Measurements from ENCODE around the gene CLDN20. TPM values are rescaled to one million over a fixed set of nuclear protein-coding genes. Genes with fewer than 3 reads are reported as not detected.

CLDN20 gene
- total and polyA plus RNA-seq, 2 of the 8 experiments (the other 6 are each of a cell fraction or from before 2014, with no cell fraction given), result not detected

DNA sequence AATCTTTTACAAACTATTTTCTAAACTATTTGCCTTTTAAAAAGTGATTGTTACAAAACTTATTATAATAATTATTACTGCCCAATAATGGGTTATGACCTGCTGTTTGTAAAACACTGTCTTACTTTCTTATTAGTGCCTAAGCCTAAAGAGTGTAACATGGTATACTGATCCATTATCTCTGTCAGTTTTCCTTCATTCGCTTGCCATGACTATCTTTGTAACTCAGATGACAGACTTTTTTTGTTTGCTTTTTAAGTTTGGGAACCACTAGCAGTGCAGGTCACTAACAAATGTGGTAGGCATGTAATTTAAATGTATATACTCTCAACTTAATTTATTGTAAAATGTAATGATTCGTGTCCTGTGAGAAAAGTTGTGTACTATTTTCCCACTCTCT, 60.4 kb downstream of the CLDN20 start:
- ChIA-PET CTCF (ENCODE audit: partially characterized antibody) (no interaction called here), POLR2A (ENCODE audit: partially characterized antibody) (interaction anchor here (0.9 kb wide), 1 partner anchor 11 kb away, joined by 3 read pairs; no protein-coding TSS in a partner anchor)
- Histone ChIP-seq H2AFZ (ENCODE audit: low read length) (no peak overlapping the region), H3K56ac (replicated peaks; ENCODE audit: insufficient read length, low read depth, low read length) (no peak overlapping the region), H3K4me3 (ENCODE audit: extremely low read depth in 1 of 4, insufficient read depth in 2 of 4, low read depth in 3 of 4, low read length in 4 of 4) (no peak overlapping the region), H3K9ac (replicated peaks in 1 of 4; ENCODE audit: extremely low read depth in 1 of 4, low read depth in 3 of 4, low read length in 3 of 4) (no peak overlapping the region), H4K5ac (ENCODE audit: insufficient read length, low read depth, low read length) (no peak overlapping the region), H3K27ac (ENCODE audit: low read depth, low read length) (no peak overlapping the region), H3K9me3 (ENCODE audit: insufficient read depth in 2 of 2, low read depth in 1 of 2, low read length in 1 of 2) (no peaks in the 10 kb centered on the region), H4K8ac (ENCODE audit: extremely low read depth, insufficient read depth, low read length) (no peak overlapping the region), H4K20me1 (replicated peaks in 1 of 2; ENCODE audit: control insufficient read depth in 1 of 2, insufficient read depth in 2 of 2, low read length in 2 of 2) (no peaks in the 10 kb centered on the region), H3K79me1 (ENCODE audit: low read depth, low read length) (no peaks in the 10 kb centered on the region), H3K23ac (ENCODE audit: insufficient read length) (no peak overlapping the region), H2BK20ac (ENCODE audit: low read length) (no peak overlapping the region), H2AK5ac (ENCODE audit: low read depth, low read length) (no peak overlapping the region), H3K27me3 (replicated peaks in 1 of 4; ENCODE audit: control insufficient read depth in 3 of 4, extremely low read depth in 1 of 4, insufficient read depth in 3 of 4, low read length in 3 of 4) (no peaks in the 10 kb centered on the region), H3K4ac (replicated peaks; ENCODE audit: insufficient read length, low read depth, low read length) (no peak overlapping the region), H2BK120ac (replicated peaks; ENCODE audit: low read depth, low read length) (no peak overlapping the region), H3K18ac (ENCODE audit: extremely low read depth, low read length) (no peak overlapping the region), H2BK5ac (ENCODE audit: low read depth, low read length) (no peak overlapping the region), H3K4me1 (replicated peaks in 1 of 4; ENCODE audit: control insufficient read depth in 3 of 4, insufficient read depth in 4 of 4, low read length in 3 of 4) (no peaks in the 10 kb centered on the region), H2BK12ac (ENCODE audit: low read depth, low read length) (no peak overlapping the region), H4K91ac (replicated peaks; ENCODE audit: insufficient read length, low read length) (no peak overlapping the region), H3K23me2 (ENCODE audit: low read depth, low read length) (no peaks in the 10 kb centered on the region), H2BK15ac (ENCODE audit: low read length) (no peak overlapping the region), H3K36me3 (ENCODE audit: control insufficient read depth in 2 of 4, insufficient read depth in 4 of 4, low read length in 3 of 4) (no peaks in the 10 kb centered on the region), H3K4me2 (ENCODE audit: insufficient read depth in 1 of 2, low read depth in 2 of 2, low read length in 2 of 2) (no peak overlapping the region), H3K79me2 (ENCODE audit: control insufficient read depth in 1 of 2, insufficient read depth in 2 of 2, low read length in 2 of 2) (no peaks in the 10 kb centered on the region), H3K14ac (ENCODE audit: insufficient read length) (no peak overlapping the region)
- no peak for FAIRE-seq
- no peak for DNase-seq (ENCODE audit: low read depth in 1 of 2, low spot score in 2 of 2)
- WGBS, 2 experiments (ENCODE audit: extremely low coverage in 1 of 2, insufficient coverage in 1 of 2, insufficient read length in 1 of 2, insufficient replicate concordance in 2 of 2, low coverage in 1 of 2, low lambda C conversion rate in 2 of 2, missing lambda C conversion rate in 1 of 2), result 92% methylated on average over 2 of the region's 2 CpGs; no CpG with 5 or more reads in 1 of the 2 experiments
- TF ChIP-seq TCF12 (IDR thresholded peaks at IDR 0.05; ENCODE audit: low read depth, low read length) (no peak), CBX8 (IDR thresholded peaks at IDR 0.05; ENCODE audit: borderline replicate concordance, low read depth, low read length) (no peak), BCL11A (IDR thresholded peaks at IDR 0.05; ENCODE audit: low read depth in 2 of 2, low read length in 2 of 2) (no peak), SAP30 (IDR thresholded peaks at IDR 0.05; ENCODE audit: insufficient read depth, insufficient replicate concordance, low read length) (no peak), PHF8 (conservative IDR thresholded peaks at IDR 0.05; ENCODE audit: low read depth, low read length) (no peak)

Measured in H1 (cell line).